IPS DF 6.9 (cell line): ENCODE results near the gene TENM4.

Source experiments
- DNase-seq: peaks from one replicate; pipeline ENCODE4 v3.0.0-alpha.2; 2013; ENCODE audit warnings: low read depth, low spot score
- H3K27ac ChIP-seq: one replicate; pipeline ENCODE4 v1.5.1; 2013; ENCODE audit warnings: low read length, control low read depth
- H3K27me3 ChIP-seq: 2 replicates; pipeline ENCODE4 v1.6.1; 2013; ENCODE audit warnings: mild to moderate bottlenecking, low read length; ENCODE audit not compliant: control insufficient read depth, insufficient read depth
- H3K36me3 ChIP-seq: 2 replicates; pipeline ENCODE4 v1.6.1; 2013; ENCODE audit warnings: low read length; ENCODE audit not compliant: control insufficient read depth, insufficient read depth
- H3K4me1 ChIP-seq: 2 replicates; pipeline ENCODE4 v1.6.1; 2013; ENCODE audit warnings: low read length; ENCODE audit not compliant: control insufficient read depth, insufficient read depth
- H3K4me3 ChIP-seq: 2 replicates; pipeline ENCODE4 v1.5.1; 2013; ENCODE audit warnings: mild to moderate bottlenecking, low read length
- H3K9me3 ChIP-seq: 2 replicates; pipeline ENCODE4 v1.6.1; 2013; ENCODE audit warnings: low read length, inconsistent platforms; ENCODE audit not compliant: control insufficient read depth, insufficient read depth
- WGBS: extraction: QIAGEN DNeasy Blood & Tissue Kit; methylation state at CpG from one replicate; pipeline ENCODE4 v1.1.7; 2013; ENCODE audit warnings: mixed read lengths, missing lambda C conversion rate; ENCODE audit not compliant: insufficient read length, insufficient coverage; 5-methylcytosine and 5-hydroxymethylcytosine counted together

The TENM4 gene

DNA sequence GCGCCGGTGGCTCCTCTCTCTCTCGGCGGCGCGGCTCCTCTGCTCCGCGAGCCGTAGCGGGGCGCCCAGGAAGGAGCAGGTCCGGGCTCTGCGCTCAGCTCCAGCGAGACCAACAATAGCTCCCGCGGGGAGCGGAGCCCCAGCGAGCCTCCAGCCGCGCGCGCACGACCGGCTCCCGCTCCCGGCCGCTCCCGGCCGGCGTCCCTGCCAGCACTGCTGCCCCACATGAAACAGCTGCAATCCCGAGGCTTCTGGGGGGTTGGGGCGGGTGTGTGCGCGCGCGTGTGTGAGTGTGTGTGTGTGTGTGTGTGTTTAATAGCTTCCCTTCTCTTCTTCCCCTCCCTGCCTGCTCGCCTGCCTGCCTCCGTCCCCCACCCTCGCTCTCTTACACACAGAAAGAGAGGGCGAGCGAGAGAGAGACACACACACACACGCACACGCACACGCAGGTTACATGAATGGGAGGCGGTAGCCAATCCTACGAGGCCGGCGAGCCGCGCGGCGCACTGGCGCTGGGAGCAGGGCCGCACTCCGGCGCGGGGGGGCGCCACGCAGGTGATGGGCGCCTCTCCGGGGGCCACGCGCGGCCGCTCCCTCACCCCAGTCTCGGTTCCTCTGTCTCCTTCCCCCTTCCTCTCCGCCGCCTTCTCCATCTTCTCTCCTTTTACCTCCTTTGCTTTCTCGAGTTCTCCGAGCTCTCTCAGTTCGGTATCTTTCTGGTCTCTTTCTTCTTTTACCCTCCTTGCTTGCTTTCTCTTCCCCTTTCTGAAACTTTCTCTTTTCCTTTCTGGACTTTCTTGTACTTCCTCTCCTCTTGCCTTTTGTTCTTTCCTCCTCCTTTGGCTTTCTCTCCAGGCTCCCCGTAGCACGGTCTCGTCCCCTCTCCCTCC is at the start of gene TENM4:
TSS of gene TENM4 (minus strand) at position 460 of the 890 bp plus-strand sequence. CDS start 371,086 bp downstream, outside the sequence.
- H3K36me3 ChIP-seq: no peaks in the 10 kb centered on the region
- no peaks in the 10 kb centered on the region; the same call in 1 of the 2 replicates for H3K4me1 ChIP-seq
- peaks cover 38% of the 10 kb centered on the region for H3K27me3 ChIP-seq
- no peak within 1 kb of the TSS for H3K27ac ChIP-seq
- no CpG with 5 or more reads among the region's 74 CpGs for WGBS
- H3K9me3 ChIP-seq: no peaks in the 10 kb centered on the region
- DNase-seq: no peak
- H3K4me3 ChIP-seq: peak within 1 kb of the TSS; percentile 64

GRCh38 chr11:79488286-79488685 is 47.5 kb upstream of the TENM4 start:
- WGBS: no CpG with 5 or more reads among the region's 4 CpGs
- H3K27me3 ChIP-seq: no peaks in the 10 kb centered on the region
- H3K36me3 ChIP-seq: no peaks in the 10 kb centered on the region
- peaks cover 5% of the 10 kb centered on the region for H3K4me1 ChIP-seq
- no peak for DNase-seq
- no peak overlapping the region for H3K27ac ChIP-seq
- H3K4me3 ChIP-seq: no peak overlapping the region
- H3K9me3 ChIP-seq: no peaks in the 10 kb centered on the region

- no peak overlapping the region for H3K4me3 ChIP-seq
- H3K27ac ChIP-seq: no peak overlapping the region
- no peak for DNase-seq
- H3K36me3 ChIP-seq: no peaks in the 10 kb centered on the region
- H3K27me3 ChIP-seq: no peaks in the 10 kb centered on the region
- peaks cover 5% of the 10 kb centered on the region for H3K4me1 ChIP-seq
- no peaks in the 10 kb centered on the region for H3K9me3 ChIP-seq
- WGBS: no CpG with 5 or more reads among the region's 2 CpGs
These were observed 46.6 kb upstream of the TENM4 start for GRCh38 chr11:79487412-79487811.

DNA sequence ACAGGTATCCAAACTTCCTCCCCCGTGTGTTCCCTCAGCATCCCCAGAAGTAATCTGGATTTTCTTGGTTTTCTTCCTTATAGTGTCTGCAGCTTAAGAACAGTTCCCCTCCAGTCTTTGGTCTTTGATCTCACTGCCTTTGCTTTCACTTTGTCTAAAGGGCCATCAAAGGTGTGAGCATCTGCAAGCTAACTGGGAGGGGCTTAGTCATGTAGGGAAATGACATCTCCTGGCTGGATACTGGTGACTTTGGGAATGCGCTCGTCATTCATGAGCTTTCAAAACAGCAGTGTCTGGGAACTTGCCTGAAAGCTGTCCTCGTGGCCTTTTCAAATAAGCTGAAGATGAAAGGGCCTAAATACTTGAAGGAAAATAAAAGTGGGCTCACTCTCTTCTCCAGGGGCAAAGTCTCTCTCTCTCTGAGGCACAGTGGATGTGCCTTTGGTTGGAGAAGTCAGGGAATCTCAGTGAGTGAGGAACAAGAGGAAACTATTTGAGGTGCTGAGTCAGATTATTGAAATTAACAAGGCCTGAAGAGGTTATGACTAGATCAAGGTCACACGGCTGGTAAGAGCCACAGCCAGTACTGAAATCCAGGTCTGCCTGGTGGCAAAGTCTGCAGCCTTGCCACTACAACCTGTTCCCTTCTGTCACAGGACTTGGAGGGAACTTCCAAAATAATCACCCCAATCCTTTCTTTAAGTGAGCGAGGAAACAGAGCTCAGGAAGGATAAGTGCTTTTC is 45.6 kb upstream of the TENM4 start:
- Histone ChIP-seq H3K9me3 (no peaks in the 10 kb centered on the region), H3K4me3 (no peak overlapping the region), H3K36me3 (no peaks in the 10 kb centered on the region), H3K27ac (no peak overlapping the region), H3K27me3 (no peaks in the 10 kb centered on the region), H3K4me1 (peaks cover 5% of the 10 kb centered on the region)
- DNase-seq: no peak
- no CpG with 5 or more reads among the region's 6 CpGs for WGBS

DNA sequence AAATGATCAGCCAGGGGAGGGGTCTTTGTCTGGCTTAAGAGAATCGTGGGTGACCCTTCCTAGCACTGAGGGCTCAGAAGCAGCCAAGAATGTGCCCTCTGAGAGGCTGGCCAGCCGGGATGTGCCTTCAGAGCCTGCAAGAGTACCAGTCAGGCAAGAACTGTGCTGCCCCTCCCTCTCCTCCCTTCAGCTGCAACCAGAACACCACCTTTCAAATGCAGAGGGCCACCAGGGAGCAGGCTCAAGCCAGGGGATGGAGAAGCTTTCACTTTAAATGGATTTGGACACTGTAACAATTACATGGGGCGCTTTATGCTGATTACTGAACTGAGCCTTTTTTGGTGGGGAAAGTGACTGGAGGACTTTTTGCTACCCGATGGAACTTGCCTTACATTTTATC is 44.9 kb upstream of the TENM4 start:
- H3K9me3 ChIP-seq: no peaks in the 10 kb centered on the region
- H3K36me3 ChIP-seq: no peaks in the 10 kb centered on the region
- H3K4me1 ChIP-seq: peaks cover 5% of the 10 kb centered on the region
- no peaks in the 10 kb centered on the region for H3K27me3 ChIP-seq
- DNase-seq: peak; percentile 29
- no peak overlapping the region for H3K27ac ChIP-seq
- no peak overlapping the region for H3K4me3 ChIP-seq
- whole genome bisulfite sequencing: no CpG with 5 or more reads among the region's 4 CpGs

DNA sequence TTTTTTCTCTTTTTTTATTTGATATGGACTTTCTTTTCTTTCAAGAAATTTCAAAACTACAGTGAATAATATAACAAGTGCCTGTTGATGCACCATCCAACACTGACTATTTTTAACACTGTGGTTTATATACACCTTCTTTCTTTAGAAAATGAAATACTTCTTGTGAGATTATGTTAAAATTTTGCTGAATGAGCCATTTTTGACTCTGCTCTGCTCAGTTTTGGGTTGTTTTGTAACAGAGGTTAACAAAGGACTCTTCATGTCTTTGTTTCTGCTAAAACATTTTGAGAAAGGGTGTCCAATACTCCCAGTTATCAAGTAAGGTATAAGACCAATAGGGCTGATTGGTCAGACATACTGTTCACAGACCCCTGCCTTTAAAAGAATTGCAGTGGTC is 44.0 kb upstream of the TENM4 start:
- no peak for DNase-seq
- no peaks in the 10 kb centered on the region for H3K9me3 ChIP-seq
- H3K27me3 ChIP-seq: no peaks in the 10 kb centered on the region
- H3K36me3 ChIP-seq: no peaks in the 10 kb centered on the region
- no peak overlapping the region for H3K27ac ChIP-seq
- peaks cover 5% of the 10 kb centered on the region for H3K4me1 ChIP-seq
- H3K4me3 ChIP-seq: no peak overlapping the region

GRCh38 chr11:79482800-79483199 is 42.0 kb upstream of the TENM4 start:
- H3K36me3 ChIP-seq: no peaks in the 10 kb centered on the region
- H3K4me3 ChIP-seq: no peak overlapping the region
- peaks cover 5% of the 10 kb centered on the region for H3K4me1 ChIP-seq
- H3K27me3 ChIP-seq: no peaks in the 10 kb centered on the region
- H3K9me3 ChIP-seq: no peaks in the 10 kb centered on the region
- no CpG with 5 or more reads among the region's 3 CpGs for WGBS
- no peak overlapping the region for H3K27ac ChIP-seq
- DNase-seq: no peak

GRCh38 chr11:79481795-79482194 is 41.0 kb upstream of the TENM4 start:
- no peaks in the 10 kb centered on the region for H3K27me3 ChIP-seq
- H3K36me3 ChIP-seq: no peaks in the 10 kb centered on the region
- peaks cover 5% of the 10 kb centered on the region for H3K4me1 ChIP-seq
- H3K4me3 ChIP-seq: no peak overlapping the region
- no peak overlapping the region for H3K27ac ChIP-seq
- WGBS: no CpG with 5 or more reads among the region's 3 CpGs
- no peaks in the 10 kb centered on the region for H3K9me3 ChIP-seq
- no peak for DNase-seq

DNA sequence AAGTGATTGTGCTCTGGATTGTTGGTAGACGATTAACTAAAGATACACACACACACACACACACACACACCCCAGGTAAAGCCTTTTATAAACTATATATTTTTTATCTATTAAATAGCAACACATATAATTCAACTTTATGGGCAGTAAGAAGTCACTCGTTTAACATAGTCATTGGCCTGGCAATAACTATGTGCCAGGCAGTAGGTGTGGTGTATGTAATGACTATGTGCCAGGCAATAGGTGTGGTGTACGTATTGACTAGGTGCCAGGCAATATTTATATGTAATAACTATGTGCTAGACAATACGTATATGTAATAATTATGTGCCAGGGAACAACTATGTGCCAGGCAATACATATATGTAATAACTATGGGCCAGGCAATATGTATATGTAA is 40.0 kb upstream of the TENM4 start:
- Histone ChIP-seq H3K4me1 (peaks cover 1% of the 10 kb centered on the region), H3K27me3 (no peaks in the 10 kb centered on the region), H3K4me3 (no peak overlapping the region), H3K27ac (no peak overlapping the region), H3K9me3 (no peaks in the 10 kb centered on the region), H3K36me3 (no peaks in the 10 kb centered on the region)
- no peak for DNase-seq
- WGBS: no CpG with 5 or more reads among the region's 4 CpGs

GRCh38 chr11:79472819-79473529 is 32.1 kb upstream of the TENM4 start:
- no peak overlapping the region for H3K4me3 ChIP-seq
- H3K9me3 ChIP-seq: no peaks in the 10 kb centered on the region
- no peaks in the 10 kb centered on the region for H3K27me3 ChIP-seq
- no peaks in the 10 kb centered on the region for H3K36me3 ChIP-seq
- H3K4me1 ChIP-seq: peaks cover 12% of the 10 kb centered on the region
- no CpG with 5 or more reads among the region's 8 CpGs for WGBS
- DNase-seq: peak; percentile 57
- no peak overlapping the region for H3K27ac ChIP-seq
